ENCODE results near the gene RPS6KA3.
A peak's percentile ranks its signal among the peaks of the same experiment; 100 is the strongest.

The RPS6KA3 gene

DNA sequence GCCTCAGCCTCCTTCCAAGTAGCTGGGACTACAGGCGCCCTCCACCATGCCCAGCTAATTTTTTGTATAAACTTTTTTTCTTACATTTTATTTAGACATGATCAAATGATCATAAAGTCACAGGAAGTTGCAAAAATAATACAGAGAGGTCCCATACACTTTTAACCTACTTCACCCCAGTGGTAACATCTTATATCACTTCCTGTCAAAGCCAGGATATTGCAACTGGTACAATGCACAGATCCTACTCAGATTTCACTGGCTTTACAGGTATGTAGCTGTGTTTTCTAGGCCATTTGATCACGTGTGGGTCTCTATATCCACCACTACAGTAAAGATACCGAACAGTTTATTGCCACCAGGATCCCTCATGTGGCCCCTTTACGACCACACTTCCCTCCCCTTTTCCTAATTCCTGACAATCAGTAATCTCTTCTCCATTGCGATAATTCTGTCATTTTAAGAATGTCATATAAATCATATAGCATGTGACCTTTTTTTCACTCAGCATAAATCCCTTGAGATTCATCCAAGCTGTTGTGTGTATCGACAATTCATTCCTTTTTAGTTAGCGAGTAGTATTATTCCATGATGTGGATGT lies 18.0 kb downstream of the RPS6KA3 start:
- Mint-ChIP-seq H3K4me1 (no peaks in the 10 kb centered on the region), H3K4me3 (no peak overlapping the region), H3K27me3 (no peaks in the 10 kb centered on the region), H3K27ac (no peak overlapping the region), H3K36me3 (peaks cover 10% of the 10 kb centered on the region), H3K9me3 (no peaks in the 10 kb centered on the region)
- ATAC-seq: no peak

DNA sequence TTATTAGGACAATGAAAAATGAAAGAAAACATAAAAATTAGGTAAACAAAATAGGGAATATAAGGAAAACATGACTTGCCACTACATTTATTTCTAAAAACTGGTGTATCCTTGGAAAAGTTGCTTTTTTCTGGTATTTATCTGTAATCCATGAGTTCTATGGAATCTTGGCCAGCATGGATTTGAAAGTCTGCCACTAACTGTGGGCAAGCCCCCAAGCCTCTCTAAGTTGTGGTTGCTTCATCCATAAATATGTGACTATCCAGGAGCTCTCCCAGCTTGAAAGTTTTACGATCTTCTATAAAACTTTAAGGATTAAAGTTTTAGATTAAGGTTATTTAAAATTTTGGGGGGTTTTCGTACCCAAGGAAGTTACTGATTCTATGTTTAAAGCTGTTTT lies 21.8 kb downstream of the RPS6KA3 start:
- Mint-ChIP-seq H3K27ac (no peak overlapping the region), H3K27me3 (no peaks in the 10 kb centered on the region), H3K4me3 (no peak overlapping the region), H3K4me1 (no peaks in the 10 kb centered on the region), H3K36me3 (peaks cover 10% of the 10 kb centered on the region), H3K9me3 (no peaks in the 10 kb centered on the region)
- ATAC-seq: no peak

DNA sequence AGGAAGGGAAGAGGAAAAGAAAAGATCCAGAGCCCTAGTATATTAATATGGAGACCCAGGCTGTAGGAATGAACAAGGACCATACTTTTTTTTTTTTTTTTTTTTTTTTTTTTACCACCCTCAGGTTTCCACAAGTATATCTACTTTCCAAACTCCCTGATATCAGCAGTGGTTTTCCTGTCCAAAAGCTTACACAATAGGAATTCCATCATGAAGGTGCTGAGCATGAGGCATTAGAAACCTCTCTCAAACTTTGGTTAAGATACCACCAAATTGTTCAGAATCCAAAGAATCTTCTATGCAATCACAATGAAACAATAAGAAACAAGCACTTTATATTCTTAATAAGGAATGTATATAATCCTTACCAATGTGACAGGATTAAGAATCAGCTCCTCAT lies 26.5 kb downstream of the RPS6KA3 start:
- Mint-ChIP-seq H3K9me3 (no peaks in the 10 kb centered on the region), H3K36me3 (peaks cover 39% of the 10 kb centered on the region), H3K27ac (no peak overlapping the region), H3K4me1 (no peaks in the 10 kb centered on the region), H3K4me3 (no peak overlapping the region), H3K27me3 (no peaks in the 10 kb centered on the region)
- ATAC-seq: no peak

DNA sequence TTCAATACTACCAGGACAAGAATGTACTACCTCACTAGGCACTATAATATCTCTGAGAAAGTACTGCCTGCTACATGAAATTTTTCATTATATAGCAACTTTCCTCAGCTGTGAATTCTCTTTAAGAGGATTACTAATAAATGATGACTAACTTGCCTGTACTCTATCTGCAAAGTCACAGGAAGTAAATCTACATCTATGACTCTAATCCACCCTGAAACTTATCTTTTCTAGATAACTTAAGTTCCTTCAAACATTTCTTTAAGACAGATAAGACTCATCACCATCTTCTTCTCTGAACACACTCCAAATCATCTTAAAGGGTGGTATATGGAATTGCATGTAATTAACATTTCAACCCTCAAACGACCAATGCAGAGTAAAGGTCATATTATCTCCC lies 28.8 kb downstream of the RPS6KA3 start:
- no peak overlapping the region for H3K4me3 Mint-ChIP-seq
- no peak overlapping the region for H3K27ac Mint-ChIP-seq
- no peak for ATAC-seq
- no peaks in the 10 kb centered on the region for H3K27me3 Mint-ChIP-seq
- H3K4me1 Mint-ChIP-seq: no peaks in the 10 kb centered on the region
- H3K9me3 Mint-ChIP-seq: no peaks in the 10 kb centered on the region
- H3K36me3 Mint-ChIP-seq: peaks cover 48% of the 10 kb centered on the region

- no peak overlapping the region for H3K4me3 Mint-ChIP-seq
- H3K4me1 Mint-ChIP-seq: peaks cover under 1% of the 10 kb centered on the region
- no peaks in the 10 kb centered on the region for H3K27me3 Mint-ChIP-seq
- no peak overlapping the region for H3K27ac Mint-ChIP-seq
- H3K9me3 Mint-ChIP-seq: no peaks in the 10 kb centered on the region
- no peak for ATAC-seq
- peaks cover 56% of the 10 kb centered on the region for H3K36me3 Mint-ChIP-seq
Observed at GRCh38 chrX:20235755-20236154, 31.0 kb downstream of the RPS6KA3 start.

- peaks cover 66% of the 10 kb centered on the region for H3K36me3 Mint-ChIP-seq
- no peaks in the 10 kb centered on the region for H3K27me3 Mint-ChIP-seq
Observed at GRCh38 chrX:20233336-20233735, 33.4 kb downstream of the RPS6KA3 start.

DNA sequence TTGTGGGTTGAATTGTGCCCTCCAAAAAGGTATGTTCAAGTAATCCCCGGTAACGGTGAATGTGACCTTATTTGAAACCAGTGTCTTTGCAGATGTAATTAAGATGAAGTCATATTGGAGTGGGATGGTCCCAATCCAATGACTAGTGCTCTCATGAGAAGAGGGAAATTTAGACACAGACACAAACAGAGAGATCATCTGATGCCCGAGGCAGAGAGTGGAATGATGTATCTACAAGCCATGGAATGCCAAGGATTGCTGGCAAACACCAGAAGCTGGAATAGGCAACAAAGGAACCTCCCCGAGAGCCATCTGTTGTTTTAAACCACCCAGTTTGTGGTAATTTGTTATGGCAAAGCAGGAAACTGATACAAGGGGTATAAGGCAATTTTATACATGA lies 35.1 kb downstream of the RPS6KA3 start:
- H3K27ac Mint-ChIP-seq: no peak overlapping the region
- peaks cover 22% of the 10 kb centered on the region for H3K4me1 Mint-ChIP-seq
- no peak overlapping the region for H3K4me3 Mint-ChIP-seq
- ATAC-seq: no peak
- no peaks in the 10 kb centered on the region for H3K27me3 Mint-ChIP-seq
- H3K9me3 Mint-ChIP-seq: no peaks in the 10 kb centered on the region
- peaks cover 64% of the 10 kb centered on the region for H3K36me3 Mint-ChIP-seq

More at GRCh38 chrX:20233336-20233735, 33.4 kb downstream of the RPS6KA3 start:
- no peak for ATAC-seq
- H3K4me1 Mint-ChIP-seq: peaks cover 9% of the 10 kb centered on the region
- H3K9me3 Mint-ChIP-seq: no peaks in the 10 kb centered on the region
- no peak overlapping the region for H3K27ac Mint-ChIP-seq
- no peak overlapping the region for H3K4me3 Mint-ChIP-seq

- Mint-ChIP-seq H3K36me3 (peaks cover 56% of the 10 kb centered on the region), H3K27me3 (no peaks in the 10 kb centered on the region), H3K27ac (no peak overlapping the region), H3K4me3 (no peak overlapping the region), H3K4me1 (peaks cover 22% of the 10 kb centered on the region), H3K9me3 (no peaks in the 10 kb centered on the region)
- no peak for ATAC-seq
Observed at GRCh38 chrX:20230406-20230805, 36.3 kb downstream of the RPS6KA3 start.

DNA sequence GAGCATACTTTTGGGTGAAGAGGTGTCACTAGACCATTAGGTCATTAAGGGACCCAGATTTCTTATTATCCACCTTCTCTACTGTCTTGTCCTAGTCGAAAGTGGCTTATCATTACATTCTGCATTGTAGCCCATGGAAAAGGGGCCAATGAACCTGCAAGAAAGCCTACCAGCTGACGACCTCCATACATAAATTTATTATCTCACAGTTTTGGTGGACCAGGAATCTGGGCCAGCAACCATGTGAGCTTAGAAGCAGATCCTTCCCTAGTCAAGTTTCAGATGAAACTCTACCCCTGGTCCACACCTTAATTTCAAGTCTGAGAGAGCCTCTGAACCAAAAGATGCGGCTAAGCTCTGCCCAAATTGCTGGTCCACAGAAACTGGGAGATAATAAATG lies 37.6 kb downstream of the RPS6KA3 start:
- H3K27ac Mint-ChIP-seq: no peak overlapping the region
- peaks cover 30% of the 10 kb centered on the region for H3K4me1 Mint-ChIP-seq
- H3K27me3 Mint-ChIP-seq: no peaks in the 10 kb centered on the region
- H3K9me3 Mint-ChIP-seq: no peaks in the 10 kb centered on the region
- peaks cover 52% of the 10 kb centered on the region for H3K36me3 Mint-ChIP-seq
- no peak for ATAC-seq
- no peak overlapping the region for H3K4me3 Mint-ChIP-seq

- H3K36me3 Mint-ChIP-seq: peaks cover 47% of the 10 kb centered on the region
- H3K9me3 Mint-ChIP-seq: no peaks in the 10 kb centered on the region
- peaks cover 30% of the 10 kb centered on the region for H3K4me1 Mint-ChIP-seq
- H3K27ac Mint-ChIP-seq: no peak overlapping the region
- ATAC-seq: no peak
- no peak overlapping the region for H3K4me3 Mint-ChIP-seq
- no peaks in the 10 kb centered on the region for H3K27me3 Mint-ChIP-seq
Observed at GRCh38 chrX:20228245-20228644, 38.5 kb downstream of the RPS6KA3 start.

- H3K4me1 Mint-ChIP-seq: peaks cover 30% of the 10 kb centered on the region
- no peak overlapping the region for H3K27ac Mint-ChIP-seq
- no peak for ATAC-seq
- no peaks in the 10 kb centered on the region for H3K9me3 Mint-ChIP-seq
- H3K36me3 Mint-ChIP-seq: peaks cover 39% of the 10 kb centered on the region
- H3K4me3 Mint-ChIP-seq: no peak overlapping the region
- H3K27me3 Mint-ChIP-seq: no peaks in the 10 kb centered on the region
Observed at GRCh38 chrX:20227116-20227515, 39.6 kb downstream of the RPS6KA3 start.

- H3K4me3 Mint-ChIP-seq: no peak overlapping the region
- no peak for ATAC-seq
- no peaks in the 10 kb centered on the region for H3K9me3 Mint-ChIP-seq
- H3K27ac Mint-ChIP-seq: peak overlapping the region; percentile 41
- H3K36me3 Mint-ChIP-seq: peaks cover 28% of the 10 kb centered on the region
- H3K4me1 Mint-ChIP-seq: peaks cover 26% of the 10 kb centered on the region
- no peaks in the 10 kb centered on the region for H3K27me3 Mint-ChIP-seq
Observed at GRCh38 chrX:20225488-20225833, 41.2 kb downstream of the RPS6KA3 start.

DNA sequence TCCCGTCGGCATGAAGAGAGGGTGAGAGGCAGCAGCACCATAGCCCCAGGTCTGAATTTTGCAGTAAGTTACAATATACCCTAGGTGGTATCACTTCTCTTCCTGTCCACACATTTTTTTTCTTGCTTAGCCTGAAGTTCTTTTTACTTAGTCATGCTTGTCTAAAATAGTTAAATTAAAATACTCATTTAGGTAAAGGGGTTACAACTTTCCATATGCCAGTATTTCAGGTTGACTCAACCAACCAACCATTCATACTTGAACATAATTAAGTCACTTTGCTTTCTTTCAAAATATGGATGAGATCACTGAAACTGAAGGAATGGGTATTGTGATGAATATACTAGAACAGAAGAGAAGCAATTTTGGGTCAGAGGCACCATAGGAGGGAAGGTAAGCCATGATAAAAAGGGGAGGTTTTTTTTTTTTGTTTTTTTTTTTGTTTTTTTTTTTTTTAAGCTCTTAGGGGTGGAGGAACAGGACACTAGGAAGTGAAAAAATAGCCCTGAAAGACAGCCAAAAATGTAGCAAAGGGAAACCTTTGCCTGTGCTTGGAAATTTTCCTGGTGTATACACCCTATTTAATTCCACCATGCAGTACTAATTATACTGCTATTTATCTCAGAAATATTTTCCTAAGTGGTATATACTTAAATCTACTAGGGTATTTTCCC lies 41.8 kb downstream of the RPS6KA3 start:
- H3K4me1 Mint-ChIP-seq: peaks cover 21% of the 10 kb centered on the region
- H3K4me3 Mint-ChIP-seq: peak overlapping the region; percentile 7
- peaks cover 23% of the 10 kb centered on the region for H3K36me3 Mint-ChIP-seq
- H3K27ac Mint-ChIP-seq: peak overlapping the region; percentile 41
- H3K9me3 Mint-ChIP-seq: no peaks in the 10 kb centered on the region
- peak; percentile 87 for ATAC-seq
- H3K27me3 Mint-ChIP-seq: no peaks in the 10 kb centered on the region

GRCh38 chrX:20221902-20222301 lies 44.8 kb downstream of the RPS6KA3 start:
- Mint-ChIP-seq H3K4me3 (no peak overlapping the region), H3K36me3 (peaks cover 2% of the 10 kb centered on the region), H3K9me3 (no peaks in the 10 kb centered on the region), H3K4me1 (peaks cover 11% of the 10 kb centered on the region), H3K27me3 (no peaks in the 10 kb centered on the region), H3K27ac (no peak overlapping the region)
- no peak for ATAC-seq

DNA sequence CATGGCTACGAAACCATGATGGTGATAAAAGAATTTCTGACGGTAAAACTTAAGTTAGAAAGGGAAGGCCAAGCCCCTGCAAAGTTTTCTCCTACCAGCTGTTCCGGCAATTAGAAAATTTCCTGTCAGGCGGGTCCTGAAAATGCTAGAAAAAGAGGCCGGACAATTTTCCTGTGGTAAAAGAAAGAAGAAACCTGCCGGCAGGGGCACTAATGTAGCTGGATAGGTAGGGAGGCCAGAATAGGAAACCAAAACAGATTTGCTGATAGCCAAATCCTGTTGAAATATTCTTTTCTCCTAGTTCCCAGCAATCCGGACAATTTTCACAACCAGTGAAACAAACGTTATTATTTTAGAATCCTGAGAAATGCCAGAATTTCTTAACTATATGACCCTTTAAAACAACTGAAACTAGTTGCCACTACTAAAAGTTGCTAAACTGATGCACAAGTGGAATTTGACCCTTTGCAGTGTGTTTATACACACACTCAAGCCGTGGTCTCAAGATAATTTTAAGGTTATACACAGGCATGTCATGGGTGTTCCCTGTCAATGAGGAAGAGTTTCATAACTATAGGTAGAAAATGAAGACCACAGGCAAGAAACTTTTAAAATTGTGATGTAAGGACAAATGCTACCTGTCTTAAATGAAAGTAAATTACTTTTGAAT lies 47.7 kb downstream of the RPS6KA3 start:
- Mint-ChIP-seq H3K4me3 (no peak overlapping the region), H3K4me1 (peaks cover 11% of the 10 kb centered on the region), H3K9me3 (no peaks in the 10 kb centered on the region), H3K36me3 (peaks cover 19% of the 10 kb centered on the region), H3K27ac (no peak overlapping the region), H3K27me3 (no peaks in the 10 kb centered on the region)
- ATAC-seq: no peak

GRCh38 chrX:20217906-20218305 lies 48.8 kb downstream of the RPS6KA3 start:
- H3K4me1 Mint-ChIP-seq: peaks cover 12% of the 10 kb centered on the region
- no peak overlapping the region for H3K4me3 Mint-ChIP-seq
- ATAC-seq: no peak
- H3K36me3 Mint-ChIP-seq: peaks cover 19% of the 10 kb centered on the region
- no peaks in the 10 kb centered on the region for H3K9me3 Mint-ChIP-seq
- H3K27ac Mint-ChIP-seq: no peak overlapping the region
- no peaks in the 10 kb centered on the region for H3K27me3 Mint-ChIP-seq
